Activated naive CD4-positive, alpha-beta T cell treated with anti-CD3 and anti-CD28 coated beads, Interleukin-2, amount 50 U/mL, for 72 hours (primary cell): ENCODE measurements around the gene ZACN. TPM values are rescaled to one million over a fixed set of nuclear protein-coding genes. Genes with fewer than 3 reads are reported as not detected.
"Not testable (repeated sequence)": the region's sequence is repeated elsewhere in the genome, so short reads cannot be mapped to it uniquely, and the experiment has no call there.

ENCODE experiments used
- ATAC-seq, 2 donors: fragments of 150-1000 bp; cut with Tn5 transposase; 2 replicates each; pipeline ENCODE4 v1.10.0; 2021; ENCODE audit warnings: mild to moderate bottlenecking in 2 of 2, moderate library complexity in 2 of 2
- DNase-seq, 2 donors: peaks; one replicate each; pipeline ENCODE4 v3.0.0; 2021 to 2022; ENCODE audit warnings: low spot score in 2 of 2
- H3K27ac Mint-ChIP-seq, 2 donors: one replicate each; pipeline ENCODE4 v1.8.0; 2022; ENCODE audit warnings: mild to moderate bottlenecking in 2 of 2, mixed read lengths in 2 of 2
- H3K36me3 Mint-ChIP-seq, 2 donors: one replicate each; pipeline ENCODE4 v1.8.0; 2022; ENCODE audit warnings: mixed read lengths in 2 of 2
- H3K9me3 Mint-ChIP-seq, 2 donors: one replicate each; pipeline ENCODE4 v1.8.0; 2022; ENCODE audit warnings: mixed read lengths in 2 of 2
- total RNA-seq, 2 donors: library from RNA; stranded (reverse); gene quantifications; one replicate each; pipeline ENCODE4 v1.2.3, GENCODE V29; 2022

Gene ZACN
- total RNA-seq, 2 donors from 2014 or later: 6.8 to 15.7 TPM

DNA sequence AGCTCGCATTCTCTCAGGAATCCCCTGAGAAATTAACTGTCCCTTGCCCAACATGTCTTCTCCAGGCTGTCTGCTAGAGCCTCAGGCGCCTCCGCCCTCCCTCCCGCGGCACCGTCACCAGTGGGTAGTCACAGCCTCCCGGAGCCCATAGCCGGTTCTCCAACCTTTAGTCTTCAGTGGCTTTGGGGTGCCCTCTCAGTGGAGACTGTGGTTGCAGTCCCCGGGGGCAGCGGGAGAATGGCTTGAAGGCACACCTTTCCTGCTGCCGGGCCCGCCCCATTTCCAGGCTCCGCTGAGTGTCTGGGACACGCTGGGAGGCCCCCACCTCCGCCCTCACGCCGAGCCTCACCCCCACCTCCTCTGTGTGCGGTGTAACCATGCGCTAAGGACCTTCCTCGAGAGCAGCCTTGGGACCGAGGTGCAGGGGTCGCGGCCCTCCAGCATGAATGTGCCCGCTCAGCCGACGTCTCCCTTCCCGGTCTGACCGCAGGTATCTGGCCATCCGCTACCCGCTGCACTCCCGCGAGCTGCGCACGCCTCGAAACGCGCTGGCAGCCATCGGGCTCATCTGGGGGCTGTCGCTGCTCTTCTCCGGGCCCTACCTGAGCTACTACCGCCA, 2.7 kb upstream of the ZACN start:
- Mint-ChIP-seq H3K27ac (peak overlapping the region in 1 of 2 donors; percentile 65), H3K36me3 (peaks cover 14 to 23% of the 10 kb centered on the region in 2 donors), H3K9me3 (no peaks in the 10 kb centered on the region)
- no peak for ATAC-seq
- no peak for DNase-seq

DNA sequence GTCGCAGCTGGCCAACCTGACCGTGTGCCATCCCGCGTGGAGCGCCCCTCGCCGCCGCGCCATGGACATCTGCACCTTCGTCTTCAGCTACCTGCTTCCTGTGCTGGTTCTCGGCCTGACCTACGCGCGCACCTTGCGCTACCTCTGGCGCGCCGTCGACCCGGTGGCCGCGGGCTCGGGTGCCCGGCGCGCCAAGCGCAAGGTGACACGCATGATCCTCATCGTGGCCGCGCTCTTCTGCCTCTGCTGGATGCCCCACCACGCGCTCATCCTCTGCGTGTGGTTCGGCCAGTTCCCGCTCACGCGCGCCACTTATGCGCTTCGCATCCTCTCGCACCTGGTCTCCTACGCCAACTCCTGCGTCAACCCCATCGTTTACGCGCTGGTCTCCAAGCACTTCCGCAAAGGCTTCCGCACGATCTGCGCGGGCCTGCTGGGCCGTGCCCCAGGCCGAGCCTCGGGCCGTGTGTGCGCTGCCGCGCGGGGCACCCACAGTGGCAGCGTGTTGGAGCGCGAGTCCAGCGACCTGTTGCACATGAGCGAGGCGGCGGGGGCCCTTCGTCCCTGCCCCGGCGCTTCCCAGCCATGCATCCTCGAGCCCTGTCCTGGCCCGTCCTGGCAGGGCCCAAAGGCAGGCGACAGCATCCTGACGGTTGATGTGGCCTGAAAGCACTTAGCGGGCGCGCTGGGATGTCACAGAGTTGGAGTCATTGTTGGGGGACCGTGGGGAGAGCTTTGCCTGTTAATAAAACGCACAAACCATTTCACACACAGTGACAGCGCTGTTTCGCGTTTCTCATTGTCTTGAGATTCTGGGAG, 2.0 kb upstream of the ZACN start:
- H3K9me3 Mint-ChIP-seq: no peaks in the 10 kb centered on the region
- DNase-seq (peak in 1 of 2 donors; percentile 39), ATAC-seq (peak in 1 of 2 donors; percentile 17)
- H3K36me3 Mint-ChIP-seq: peaks cover 10 to 19% of the 10 kb centered on the region in 2 donors
- H3K27ac Mint-ChIP-seq: peak overlapping the region in 1 of 2 donors; percentile 65

DNA sequence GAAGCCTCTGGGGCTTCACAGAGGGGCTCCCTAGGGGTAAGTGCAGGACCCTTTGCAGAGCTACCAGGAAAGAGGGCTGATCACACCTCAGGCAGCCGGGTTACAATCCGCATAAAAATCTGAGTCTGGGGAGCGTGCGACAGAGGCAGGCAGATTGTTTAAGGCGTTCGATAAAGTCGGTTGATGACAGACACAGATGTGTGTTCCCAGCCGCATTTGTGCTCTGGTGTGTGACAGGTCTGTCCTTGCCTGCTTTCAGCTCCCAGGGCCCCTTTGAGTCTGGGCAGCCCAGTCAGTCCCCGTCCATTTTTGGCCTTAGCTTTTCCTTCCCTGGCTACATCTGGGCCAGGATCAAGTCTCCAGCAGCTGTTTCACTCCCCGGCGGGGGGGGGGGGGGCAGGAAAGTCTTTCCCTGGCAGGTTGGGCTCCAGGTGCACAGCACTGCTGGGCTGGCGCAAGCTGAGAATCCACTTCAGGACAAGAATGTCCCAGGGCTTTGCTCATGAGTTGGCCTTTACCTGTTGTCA, 1.3 kb upstream of the ZACN start:
- Mint-ChIP-seq H3K27ac (no peak overlapping the region), H3K36me3 (peaks cover 8 to 17% of the 10 kb centered on the region in 2 donors), H3K9me3 (no peaks in the 10 kb centered on the region)
- ATAC-seq: no peak
- DNase-seq: no peak

DNA sequence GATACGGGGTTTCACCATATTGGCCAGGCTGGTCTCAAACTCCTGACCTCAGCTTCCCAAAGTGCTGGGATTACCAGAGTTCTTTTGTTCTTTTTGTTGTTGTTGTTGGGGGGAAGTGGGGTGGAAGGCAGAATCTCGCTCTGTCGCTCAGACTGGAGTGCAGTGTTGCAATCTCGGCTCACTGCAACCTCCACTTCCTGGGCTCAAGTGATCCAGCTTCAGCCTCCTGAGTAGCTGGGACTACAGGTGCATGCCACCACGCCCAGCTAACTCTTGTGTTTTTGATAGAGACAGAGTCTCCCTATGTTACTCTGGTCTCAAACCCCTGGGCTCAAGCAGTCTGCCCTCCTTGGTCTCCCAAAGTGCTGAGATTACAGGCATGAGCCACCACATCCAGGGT, 612 bp upstream of the ZACN start:
- ATAC-seq, DNase-seq, H3K27ac Mint-ChIP-seq, H3K9me3 Mint-ChIP-seq: not testable (repeated sequence)
- peaks cover 8 to 17% of the 10 kb centered on the region in 2 donors for H3K36me3 Mint-ChIP-seq

DNA sequence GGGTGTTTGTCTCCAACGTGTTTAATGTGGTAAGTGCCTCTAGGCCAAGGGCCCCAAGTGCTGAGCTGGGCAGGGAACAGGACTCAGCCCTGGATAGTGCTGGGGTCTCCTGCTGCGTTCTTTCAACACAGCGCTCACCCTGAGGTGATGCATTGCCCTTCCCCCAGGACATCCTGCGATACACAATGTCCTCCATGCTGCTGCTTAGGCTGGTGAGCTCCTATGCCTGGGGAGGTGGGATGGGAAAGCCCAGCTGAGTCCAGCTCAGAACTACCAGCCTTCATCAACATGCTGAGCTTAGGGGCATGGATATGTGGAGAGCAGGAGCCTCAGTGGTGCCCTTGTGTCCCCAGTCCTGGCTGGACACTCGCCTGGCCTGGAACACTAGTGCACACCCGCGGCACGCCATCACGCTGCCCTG, 563 bp downstream of the ZACN start:
- Mint-ChIP-seq H3K9me3 (no peaks in the 10 kb centered on the region), H3K27ac (no peak overlapping the region), H3K36me3 (peaks cover 8 to 17% of the 10 kb centered on the region in 2 donors)
- no peak for DNase-seq
- peak in 1 of 2 donors; percentile 3 for ATAC-seq

DNA sequence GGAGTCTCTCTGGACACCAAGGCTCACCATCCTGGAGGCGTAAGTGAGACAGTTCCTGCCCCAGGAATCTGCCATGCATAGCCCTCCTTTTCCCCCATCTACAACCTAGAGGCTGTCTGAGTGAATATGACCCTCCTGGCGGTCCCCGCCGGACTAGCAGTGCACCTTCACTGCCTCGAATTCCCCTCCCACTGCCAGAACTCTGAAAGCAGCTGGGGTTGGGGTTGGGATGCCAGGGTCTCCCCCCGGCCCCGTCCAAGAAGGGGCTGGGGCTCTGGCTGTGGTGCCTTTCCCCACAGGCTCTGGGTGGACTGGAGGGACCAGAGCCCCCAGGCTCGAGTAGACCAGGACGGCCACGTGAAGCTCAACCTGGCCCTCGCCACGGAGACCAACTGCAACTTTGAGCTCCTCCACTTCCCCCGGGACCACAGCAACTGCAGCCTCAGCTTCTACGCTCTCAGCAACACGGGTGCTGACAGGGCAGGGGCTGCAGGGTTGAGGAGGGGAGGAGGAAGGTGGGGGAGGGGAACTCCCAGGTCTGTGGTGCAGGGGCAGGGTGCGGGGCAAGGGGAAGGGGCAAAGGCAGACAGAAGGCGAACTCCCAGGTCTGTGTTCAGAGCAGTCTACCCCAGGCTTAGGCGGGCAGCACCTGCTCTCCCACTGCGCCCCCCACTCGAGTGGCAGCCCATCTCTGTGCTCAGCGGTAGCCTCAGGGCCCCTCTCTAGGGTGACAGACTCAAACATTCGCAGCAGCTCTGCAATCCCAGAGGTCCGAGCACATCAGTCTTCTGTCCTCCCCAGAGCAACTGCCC, 1.2 kb downstream of the ZACN start:
- DNase-seq: no peak
- H3K36me3 Mint-ChIP-seq: peaks cover 2 to 13% of the 10 kb centered on the region in 2 donors
- peak in 1 of 2 donors; percentile 1 for ATAC-seq
- H3K27ac Mint-ChIP-seq: no peak overlapping the region
- no peaks in the 10 kb centered on the region for H3K9me3 Mint-ChIP-seq

DNA sequence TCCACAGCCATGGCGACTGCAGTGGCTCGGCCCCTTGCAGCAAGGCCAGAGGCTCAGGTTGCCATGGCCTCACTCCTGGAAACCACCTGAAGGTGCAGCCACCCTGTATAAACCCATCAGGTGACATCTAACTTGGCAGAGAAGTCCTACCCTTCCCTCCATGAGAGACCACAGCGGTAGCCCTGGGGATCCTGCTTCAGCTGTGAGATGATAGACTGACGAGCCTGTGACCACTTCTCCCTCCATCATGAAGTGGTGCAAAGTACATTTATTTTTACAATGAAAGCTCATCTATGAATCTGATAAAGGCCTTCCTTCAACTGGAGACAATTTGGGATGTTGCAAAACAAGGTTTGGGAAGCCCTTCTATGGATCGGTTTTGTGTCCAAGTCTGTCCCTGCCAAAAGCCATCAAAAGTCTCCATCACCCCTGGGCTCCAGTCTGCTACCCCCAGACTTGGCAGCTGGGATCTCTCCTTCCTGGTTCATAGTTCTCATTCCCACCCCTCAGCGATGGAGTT, 1.8 kb downstream of the ZACN start:
- ATAC-seq (no peak), DNase-seq (no peak)
- H3K27ac Mint-ChIP-seq: no peak overlapping the region
- peaks cover 0 to 7% of the 10 kb centered on the region in 2 donors for H3K36me3 Mint-ChIP-seq
- H3K9me3 Mint-ChIP-seq: no peaks in the 10 kb centered on the region

DNA sequence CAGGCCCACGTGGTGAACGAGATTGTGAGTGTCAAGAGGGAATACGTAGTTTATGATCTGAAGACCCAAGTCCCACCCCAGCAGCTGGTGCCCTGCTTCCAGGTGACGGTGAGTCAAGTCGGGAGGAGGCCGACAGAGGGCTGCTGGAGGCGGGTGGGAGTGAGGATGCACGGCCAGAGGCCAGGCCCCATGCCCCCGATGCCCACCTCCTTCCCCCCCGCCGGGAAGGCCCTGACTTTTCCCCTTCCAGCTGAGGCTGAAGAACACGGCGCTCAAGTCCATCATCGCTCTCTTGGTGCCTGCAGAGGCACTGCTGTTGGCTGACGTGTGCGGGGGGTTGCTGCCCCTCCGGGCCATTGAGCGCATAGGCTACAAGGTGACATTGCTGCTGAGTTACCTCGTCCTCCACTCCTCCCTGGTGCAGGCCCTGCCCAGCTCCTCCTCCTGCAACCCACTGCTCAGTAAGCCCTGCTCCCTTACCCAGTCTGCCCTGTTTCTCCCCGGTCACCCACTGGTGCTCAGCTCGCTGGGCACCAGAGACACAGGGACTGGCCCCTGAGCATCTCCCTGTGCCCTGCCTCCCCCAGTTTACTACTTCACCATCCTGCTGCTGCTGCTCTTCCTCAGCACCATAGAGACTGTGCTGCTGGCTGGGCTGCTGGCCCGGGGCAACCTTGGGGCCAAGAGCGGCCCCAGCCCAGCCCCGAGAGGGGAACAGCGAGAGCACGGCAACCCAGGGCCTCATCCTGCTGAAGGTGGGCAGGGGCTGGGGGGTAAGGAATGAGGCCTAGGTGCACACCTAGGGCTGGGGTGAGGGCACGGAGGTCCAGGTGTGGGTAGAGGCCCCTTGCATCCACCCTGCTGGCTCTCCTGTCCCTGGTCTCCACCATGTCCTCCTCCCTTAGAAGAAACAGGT, 2.6 kb downstream of the ZACN start:
- ATAC-seq (no peak), DNase-seq (no peak)
- H3K9me3 Mint-ChIP-seq: no peaks in the 10 kb centered on the region
- H3K27ac Mint-ChIP-seq: peak overlapping the region; percentile 36 to 46
- peaks cover 0 to 6% of the 10 kb centered on the region in 2 donors for H3K36me3 Mint-ChIP-seq

DNA sequence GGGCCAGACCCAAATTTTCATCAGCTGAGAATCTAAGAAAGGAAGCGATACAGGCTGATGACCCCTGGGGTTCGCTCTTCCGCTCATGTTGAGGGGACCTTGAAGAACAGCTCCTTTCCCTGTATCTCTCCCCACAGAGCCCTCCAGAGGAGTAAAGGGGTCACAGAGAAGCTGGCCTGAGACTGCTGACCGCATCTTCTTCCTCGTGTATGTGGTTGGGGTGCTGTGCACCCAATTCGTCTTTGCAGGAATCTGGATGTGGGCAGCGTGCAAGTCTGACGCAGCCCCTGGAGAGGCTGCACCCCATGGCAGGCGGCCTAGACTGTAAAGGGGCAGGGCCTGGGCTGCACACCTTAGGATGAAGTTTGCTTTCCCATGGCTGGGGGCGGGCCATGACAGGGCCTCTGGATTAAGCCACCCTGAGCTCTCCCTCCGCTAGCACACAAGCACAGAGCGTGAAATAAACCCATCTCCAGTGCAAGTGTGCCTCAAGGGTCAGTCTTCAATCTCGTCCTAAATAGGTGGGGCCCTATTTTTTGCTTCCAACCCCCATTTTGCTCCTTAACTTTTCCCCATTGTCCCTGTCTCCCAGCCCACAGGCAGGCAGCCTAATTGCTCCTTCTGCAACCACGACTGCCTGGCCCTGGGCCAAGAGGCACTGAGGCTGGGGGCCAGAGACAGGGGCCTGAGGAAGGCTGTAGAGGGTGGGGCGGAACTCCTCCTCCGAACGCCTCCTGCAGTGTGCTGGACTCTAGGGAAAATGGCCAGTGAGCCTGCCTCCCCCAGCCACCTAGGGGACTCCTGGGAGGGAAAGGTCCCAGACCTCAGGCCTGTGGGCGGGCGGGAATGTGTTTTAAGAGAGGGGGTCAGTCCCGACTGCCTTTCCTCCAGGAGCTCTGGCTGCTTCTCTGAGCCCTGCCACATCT, 3.6 kb downstream of the ZACN start:
- ATAC-seq (no peak), DNase-seq (no peak)
- H3K36me3 Mint-ChIP-seq: no peaks in the 10 kb centered on the region
- H3K27ac Mint-ChIP-seq: peak overlapping the region in 1 of 2 donors; percentile 31
- H3K9me3 Mint-ChIP-seq: no peaks in the 10 kb centered on the region

DNA sequence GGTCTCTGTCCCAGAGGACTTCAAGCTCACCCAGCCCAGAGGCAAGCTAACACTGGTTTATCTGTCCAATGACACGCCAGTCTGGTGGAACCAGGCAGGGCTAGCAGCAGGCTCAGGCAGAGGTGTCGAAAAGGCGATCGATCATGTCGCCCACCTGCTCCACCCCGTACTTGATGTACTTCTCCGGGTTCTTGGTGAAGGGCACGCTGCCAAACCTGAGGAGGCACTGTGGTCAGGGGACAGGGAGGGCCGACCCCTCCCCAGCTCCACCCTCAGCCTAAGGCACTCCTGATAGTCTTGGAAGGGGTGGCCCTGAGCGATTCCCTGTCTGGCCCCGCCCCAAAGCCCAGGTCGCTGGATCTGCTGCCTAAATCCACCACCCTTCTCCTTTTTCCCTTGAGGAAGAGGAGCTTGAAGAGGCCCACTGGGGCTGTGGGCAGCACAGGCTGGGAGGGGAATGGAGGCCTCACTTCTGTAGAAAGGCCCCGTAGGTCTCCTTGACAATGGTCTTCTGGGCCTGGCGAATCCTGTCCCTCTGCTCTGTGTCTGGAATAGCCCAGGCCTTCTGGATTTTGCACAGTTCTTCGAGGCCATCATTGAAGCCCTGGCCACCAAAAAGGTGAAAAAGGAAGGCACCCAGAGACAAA, 4.7 kb downstream of the ZACN start:
- Mint-ChIP-seq H3K27ac (peak overlapping the region in 1 of 2 donors; percentile 31), H3K36me3 (no peaks in the 10 kb centered on the region), H3K9me3 (no peaks in the 10 kb centered on the region)
- no peak for ATAC-seq
- no peak for DNase-seq

DNA sequence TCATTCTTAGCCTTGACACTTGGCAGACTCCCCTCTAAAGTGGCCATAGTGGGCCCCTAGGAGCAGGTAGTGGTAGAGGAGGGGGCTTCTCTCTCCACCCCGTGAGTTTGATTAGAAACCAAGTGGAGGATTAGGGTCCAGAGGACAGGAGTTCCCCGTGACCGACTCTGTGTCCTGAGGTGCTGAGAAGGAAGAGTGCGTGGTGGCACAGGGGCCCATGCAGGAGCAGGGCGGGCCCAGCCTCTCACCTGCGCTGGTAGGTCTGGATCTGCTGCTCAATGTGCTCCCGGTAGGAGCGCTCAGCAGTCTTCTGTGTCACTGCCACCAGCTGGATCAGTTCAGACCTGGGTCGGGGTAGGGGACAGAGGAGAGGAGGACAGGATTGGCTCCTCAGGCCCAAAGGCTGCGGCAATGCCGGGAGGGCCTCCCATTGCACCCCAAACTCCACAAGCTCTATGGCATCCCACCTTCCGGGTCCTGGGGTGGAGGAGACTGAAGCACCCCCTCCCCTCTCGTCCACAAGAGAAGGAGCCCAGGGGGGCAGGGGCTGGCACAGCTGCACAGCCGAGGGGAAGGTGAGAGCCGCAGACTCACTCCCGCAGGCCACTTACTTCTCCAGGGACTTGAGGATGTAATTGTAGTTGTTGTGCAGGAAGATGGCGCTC, 6.2 kb downstream of the ZACN start:
- no peaks in the 10 kb centered on the region for H3K36me3 Mint-ChIP-seq
- no peaks in the 10 kb centered on the region for H3K9me3 Mint-ChIP-seq
- ATAC-seq (no peak), DNase-seq (no peak)
- H3K27ac Mint-ChIP-seq: peak overlapping the region in 1 of 2 donors; percentile 26

DNA sequence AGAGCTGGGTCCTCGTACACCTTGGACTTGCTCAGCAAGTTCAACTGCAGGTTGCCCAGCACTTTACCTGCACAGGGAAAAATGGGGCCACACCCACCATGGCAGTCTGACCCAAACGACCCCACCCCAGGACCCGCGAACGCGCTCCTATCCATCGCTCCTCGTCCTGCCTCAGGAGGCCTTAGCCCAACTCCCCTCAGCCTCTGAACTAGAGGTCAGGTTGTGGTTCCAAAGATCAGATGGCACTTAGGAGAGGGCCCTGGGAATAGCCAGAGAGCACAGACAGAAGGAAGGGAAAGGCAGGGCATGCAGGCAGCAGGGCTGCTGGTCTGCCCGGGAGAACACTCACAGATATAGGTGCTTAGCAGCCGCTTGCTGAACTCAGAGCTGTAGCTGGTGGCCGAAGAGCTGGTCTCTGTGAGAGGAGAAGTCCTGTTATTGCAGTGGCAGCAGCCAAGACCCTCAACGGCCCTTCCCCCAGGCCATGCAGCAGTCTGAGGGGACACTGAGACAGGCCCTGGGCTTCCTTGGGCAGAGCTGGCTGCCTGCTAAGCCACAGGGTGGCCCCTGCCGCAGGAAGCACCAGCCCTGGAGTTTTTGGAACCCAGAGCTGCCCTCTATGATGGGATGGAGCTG, 6.9 kb downstream of the ZACN start:
- DNase-seq: peak in 1 of 2 donors; percentile 35
- no peaks in the 10 kb centered on the region for H3K36me3 Mint-ChIP-seq
- H3K27ac Mint-ChIP-seq: peak overlapping the region in 1 of 2 donors; percentile 26
- no peak for ATAC-seq
- no peaks in the 10 kb centered on the region for H3K9me3 Mint-ChIP-seq

DNA sequence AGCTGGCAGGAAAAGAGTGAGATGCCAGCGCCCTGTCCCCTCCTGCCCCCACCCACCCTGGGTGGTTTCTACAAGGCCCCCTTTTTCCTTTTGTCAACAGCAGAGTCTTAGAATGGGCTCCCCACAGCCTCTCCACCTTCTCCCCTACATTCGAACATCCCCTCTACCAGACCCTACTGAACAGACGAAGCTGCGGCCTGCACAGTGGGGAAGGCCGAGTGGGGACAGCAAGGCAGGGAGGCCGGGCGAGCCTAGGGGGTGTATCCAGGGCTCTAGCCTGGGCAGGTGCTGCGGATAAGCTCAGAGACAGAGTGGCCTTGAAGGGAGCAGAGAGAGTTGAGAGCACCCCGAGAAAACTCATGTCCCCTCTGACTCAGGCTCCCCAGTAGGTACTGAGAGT, 7.4 kb downstream of the ZACN start:
- H3K27ac Mint-ChIP-seq: peak overlapping the region in 1 of 2 donors; percentile 26
- ATAC-seq: no peak
- H3K36me3 Mint-ChIP-seq: no peaks in the 10 kb centered on the region

More for the DNA sequence above, 7.4 kb downstream of the ZACN start:
- no peaks in the 10 kb centered on the region for H3K9me3 Mint-ChIP-seq
- no peak for DNase-seq
